Measurements from ENCODE around the gene FGF14. TPM values are rescaled to one million over a fixed set of nuclear protein-coding genes. Genes with fewer than 3 reads are reported as not detected.

The FGF14 gene
- total and polyA plus RNA-seq, 2 experiments from 2014 or later: 0.03 TPM; not detected in 1

- no peak for DNase-seq (ENCODE audit: low spot score)
- H3K36me3 ChIP-seq (ENCODE audit: insufficient read depth): no peaks in the 10 kb centered on the region
- Mint-ChIP-seq H3K4me3 (no peak overlapping the region), H3K9me3 (no peaks in the 10 kb centered on the region), H3K36me3 (ENCODE audit: low read depth) (no peaks in the 10 kb centered on the region), H3K27me3 (ENCODE audit: insufficient read depth, low read depth, poor library complexity) (no peaks in the 10 kb centered on the region), H3K27ac (no peak overlapping the region), H3K4me1 (peaks cover 10% of the 10 kb centered on the region)
- H3K27me3 ChIP-seq (ENCODE audit: insufficient read depth): no peaks in the 10 kb centered on the region
- H3K27ac ChIP-seq (ENCODE audit: low read depth): no peak overlapping the region
- no peaks in the 10 kb centered on the region for H3F3A ChIP-seq (replicated peaks; ENCODE audit: low read depth)
- no peaks in the 10 kb centered on the region for H3K9me2 ChIP-seq (ENCODE audit: insufficient read depth)
- no peak overlapping the region for H3K4me2 ChIP-seq
- H3K4me3 ChIP-seq: no peak overlapping the region
- TF ChIP-seq CTCF (conservative IDR thresholded peaks at IDR 0.05; ENCODE audit: low read depth in 2 of 2) (no peak), ZNF462 (CRISPR knock-in tag; IDR thresholded peaks at IDR 0.05) (no peak), ZNF114 (CRISPR knock-in tag; IDR thresholded peaks at IDR 0.05) (no peak), STAT1 (IDR thresholded peaks at IDR 0.05; ENCODE audit: unreplicated experiment) (no peak), REST (IDR thresholded peaks at IDR 0.05; ENCODE audit: unreplicated experiment) (no peak), ZNF331 (CRISPR knock-in tag; IDR thresholded peaks at IDR 0.05; ENCODE audit: low read depth) (no peak), CREB1 (CRISPR knock-in tag; IDR thresholded peaks at IDR 0.05; ENCODE audit: low read depth) (no peak), EZH2 (IDR thresholded peaks at IDR 0.05; ENCODE audit: low read depth, unreplicated experiment) (no peak), ETS1 (IDR thresholded peaks at IDR 0.05) (no peak), NANOG (IDR thresholded peaks at IDR 0.05; ENCODE audit: borderline replicate concordance) (no peak), POLR2AphosphoS5 (IDR thresholded peaks at IDR 0.05; ENCODE audit: low read depth) (no peak), EZH2phosphoT487 (IDR thresholded peaks at IDR 0.05; ENCODE audit: unreplicated experiment) (no peak), JUNB (IDR thresholded peaks at IDR 0.05; ENCODE audit: unreplicated experiment) (no peak)
- H2AFZ ChIP-seq: no peak overlapping the region
- no peaks in the 10 kb centered on the region for H3K79me2 ChIP-seq (replicated peaks; ENCODE audit: insufficient read depth)
- H3K4me1 ChIP-seq (ENCODE audit: insufficient read depth): no peaks in the 10 kb centered on the region
- no peaks in the 10 kb centered on the region for H4K20me1 ChIP-seq (replicated peaks; ENCODE audit: insufficient read depth)
- no peak for ATAC-seq
These were observed 663.5 kb downstream of the FGF14 start for GRCh38 chr13:101738336-101738735.

Measured in GM23338 (cell line).